AG09309 (cell line): Measurements from ENCODE around the gene NXN.

ENCODE experiments used
- DNase-seq: peaks from one replicate; pipeline ENCODE4 v3.0.0-alpha.2; 2010; ENCODE audit warnings: low read depth
- H3K4me3 ChIP-seq: 2 replicates; pipeline ENCODE4 v1.5.1; 2011; ENCODE audit warnings: mild to moderate bottlenecking, low read depth, low read length, moderate library complexity; ENCODE audit not compliant: control insufficient read depth
- TF ChIP-seq, protein P1 (sequence below): IDR thresholded peaks from 2 replicates; pipeline ENCODE4 v1.5.1; 2011; ENCODE audit warnings: mild to moderate bottlenecking, low read depth, low read length, inconsistent platforms; ENCODE audit not compliant: insufficient read depth, control insufficient read depth; ENCODE audit errors: missing control alignments

NXN gene

DNA sequence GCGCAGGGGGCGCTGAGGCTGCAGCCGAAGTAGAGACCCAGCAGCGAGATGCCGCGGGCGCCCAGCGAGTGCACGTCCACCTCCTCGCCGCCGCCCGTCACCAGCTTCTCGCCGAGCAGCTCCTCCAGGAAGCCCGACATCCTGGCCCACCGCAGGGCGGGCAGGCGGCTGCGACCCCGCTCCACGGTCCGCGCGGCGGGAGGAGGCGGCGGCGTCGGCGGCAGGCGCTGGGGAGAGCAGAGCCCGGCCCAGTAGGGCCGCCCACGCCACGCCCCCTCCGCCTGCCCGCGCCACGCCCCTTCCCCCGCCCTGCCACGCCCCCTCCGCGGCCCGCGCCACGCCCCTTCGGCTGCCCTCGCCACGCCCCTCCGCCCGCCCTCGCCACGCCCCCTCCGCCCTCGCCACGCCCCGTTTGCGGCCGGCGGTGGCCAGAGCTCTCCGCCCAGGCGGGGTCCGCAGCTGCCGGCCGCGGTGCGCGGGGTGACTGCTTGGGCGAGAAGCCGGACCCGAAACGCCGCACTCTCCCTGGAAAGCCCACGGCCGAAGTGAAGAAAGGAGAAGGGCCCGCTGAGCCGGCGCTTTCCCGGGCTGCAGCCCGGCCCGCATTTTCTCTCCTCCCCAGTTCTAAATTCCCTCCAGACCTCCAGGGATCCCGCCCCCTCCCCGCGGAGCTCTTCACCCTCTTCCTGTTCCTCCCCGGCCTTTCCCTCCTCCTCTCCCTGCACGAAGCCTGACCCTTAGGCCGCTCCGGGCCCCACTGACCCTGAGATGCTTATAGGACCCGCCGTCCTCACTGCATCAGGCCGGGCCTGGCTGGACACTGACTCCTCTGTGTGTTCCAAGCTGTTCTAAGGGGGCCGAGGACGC lies at the start of gene NXN:
Gene NXN (minus strand): TSS at position 238 of the 867 bp plus-strand sequence.
- TF ChIP-seq, protein P1, sequence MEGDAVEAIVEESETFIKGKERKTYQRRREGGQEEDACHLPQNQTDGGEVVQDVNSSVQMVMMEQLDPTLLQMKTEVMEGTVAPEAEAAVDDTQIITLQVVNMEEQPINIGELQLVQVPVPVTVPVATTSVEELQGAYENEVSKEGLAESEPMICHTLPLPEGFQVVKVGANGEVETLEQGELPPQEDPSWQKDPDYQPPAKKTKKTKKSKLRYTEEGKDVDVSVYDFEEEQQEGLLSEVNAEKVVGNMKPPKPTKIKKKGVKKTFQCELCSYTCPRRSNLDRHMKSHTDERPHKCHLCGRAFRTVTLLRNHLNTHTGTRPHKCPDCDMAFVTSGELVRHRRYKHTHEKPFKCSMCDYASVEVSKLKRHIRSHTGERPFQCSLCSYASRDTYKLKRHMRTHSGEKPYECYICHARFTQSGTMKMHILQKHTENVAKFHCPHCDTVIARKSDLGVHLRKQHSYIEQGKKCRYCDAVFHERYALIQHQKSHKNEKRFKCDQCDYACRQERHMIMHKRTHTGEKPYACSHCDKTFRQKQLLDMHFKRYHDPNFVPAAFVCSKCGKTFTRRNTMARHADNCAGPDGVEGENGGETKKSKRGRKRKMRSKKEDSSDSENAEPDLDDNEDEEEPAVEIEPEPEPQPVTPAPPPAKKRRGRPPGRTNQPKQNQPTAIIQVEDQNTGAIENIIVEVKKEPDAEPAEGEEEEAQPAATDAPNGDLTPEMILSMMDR, result peak; percentile 24
- DNase-seq, result no peak
- H3K4me3 ChIP-seq, result peak within 1 kb of the TSS; percentile 91

DNA sequence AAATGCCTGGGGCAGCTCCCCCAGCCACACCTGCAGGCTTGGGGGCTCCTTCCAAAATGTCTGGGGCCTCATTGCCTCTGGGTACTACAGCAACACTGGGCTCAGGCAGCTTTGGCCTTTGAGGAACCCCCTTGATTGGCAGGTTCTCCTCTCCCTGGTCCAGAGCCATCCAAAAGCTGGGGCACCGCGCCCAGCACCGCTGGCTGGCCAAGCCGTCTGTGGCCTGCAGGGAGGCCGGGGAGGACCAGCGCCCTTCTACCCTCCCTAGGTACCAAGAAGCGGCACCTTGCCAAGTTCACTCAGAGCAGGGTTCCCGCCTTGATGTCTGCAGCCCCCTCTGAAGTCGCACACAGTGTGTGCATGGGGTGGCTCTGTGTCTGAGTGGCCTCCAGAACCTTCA lies 47.5 kb upstream of the NXN start:
- no peak overlapping the region for H3K4me3 ChIP-seq
- TF ChIP-seq, protein P1, result no peak
- DNase-seq, result no peak

DNA sequence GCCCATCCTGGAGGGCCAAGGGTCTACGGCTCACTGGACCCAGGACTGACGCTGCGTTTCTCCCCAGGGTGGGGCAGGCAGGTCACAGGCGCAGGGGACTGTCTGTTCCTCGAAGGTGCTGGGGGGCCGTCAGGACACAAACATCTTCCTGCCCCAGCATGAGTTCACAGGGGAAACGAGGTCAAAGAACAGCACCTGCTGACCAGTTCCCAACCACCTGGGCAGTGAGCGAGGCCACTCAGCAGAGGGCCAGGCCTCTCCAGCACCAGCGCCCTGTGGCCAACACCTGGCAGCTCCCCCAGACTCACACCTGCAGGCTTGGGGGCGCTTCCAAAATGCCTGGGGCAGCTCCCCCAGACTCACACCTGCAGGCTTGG lies 47.0 kb upstream of the NXN start:
- TF ChIP-seq, protein P1, result no peak
- no peak for DNase-seq
- H3K4me3 ChIP-seq, result no peak overlapping the region

GRCh38 chr17:1025733-1026598 lies 46.4 kb upstream of the NXN start:
- TF ChIP-seq, protein P1, result no peak

DNA sequence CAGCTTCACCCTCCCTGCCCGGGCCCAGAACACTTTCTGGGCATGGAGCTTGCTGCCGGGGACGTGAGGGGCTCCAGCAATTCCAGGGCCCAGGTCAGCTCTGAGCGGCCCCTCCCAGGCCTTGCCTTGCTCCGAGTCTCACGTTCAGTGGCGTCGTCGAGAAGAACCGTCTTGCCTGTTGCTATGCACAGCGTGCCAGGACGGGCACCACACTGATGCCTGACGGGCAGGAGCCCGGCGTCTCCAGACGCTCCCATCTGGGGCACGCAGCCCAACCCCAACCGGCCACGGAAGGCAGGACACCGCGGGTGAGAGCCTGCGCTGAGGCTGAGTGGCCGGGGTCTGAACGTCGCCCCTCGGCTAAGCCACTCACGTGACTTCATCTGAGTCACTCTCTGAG lies 44.5 kb upstream of the NXN start:
- DNase-seq, result no peak
- TF ChIP-seq, protein P1, result no peak
- H3K4me3 ChIP-seq, result no peak overlapping the region

More at GRCh38 chr17:1025733-1026598, 46.4 kb upstream of the NXN start:
- no peak overlapping the region for H3K4me3 ChIP-seq
- no peak for DNase-seq

DNA sequence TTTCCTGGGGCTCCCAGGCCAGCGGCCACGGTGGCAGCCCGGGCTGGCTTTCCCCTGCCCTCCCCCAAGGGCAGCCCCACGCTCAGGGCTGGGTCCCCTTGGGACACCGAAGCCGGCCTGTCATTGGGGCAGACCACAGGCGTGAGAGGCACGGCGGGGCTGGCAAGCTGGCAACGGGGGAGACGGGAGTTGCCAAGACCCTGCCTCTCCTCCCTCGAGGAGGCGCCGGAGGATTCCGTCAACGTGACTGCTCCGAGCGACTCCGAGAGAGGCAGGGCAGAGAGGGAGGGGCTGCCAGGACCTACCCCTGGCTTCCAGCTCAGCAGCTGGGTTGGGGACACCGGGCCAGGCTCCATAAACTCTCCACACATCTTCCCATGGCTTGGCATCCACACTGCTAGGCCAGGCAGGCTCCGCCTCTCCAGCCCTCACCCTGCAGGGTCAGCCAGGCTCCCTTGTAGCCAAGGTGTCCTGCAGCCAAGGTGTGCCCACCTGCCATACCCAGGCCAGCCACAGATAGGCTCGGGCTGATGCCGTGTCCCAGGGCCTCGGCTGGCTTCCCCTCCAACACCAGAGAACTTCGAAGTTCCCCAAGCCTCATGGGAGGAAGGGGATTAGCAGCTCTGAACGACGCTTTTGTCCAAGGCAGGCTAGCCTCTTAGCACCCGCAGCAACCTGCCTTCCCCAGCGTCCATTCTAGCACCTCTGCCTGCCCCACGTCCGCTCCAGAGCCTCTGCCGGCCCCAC lies 42.9 kb upstream of the NXN start:
- DNase-seq, result no peak
- TF ChIP-seq, protein P1, result no peak
- H3K4me3 ChIP-seq, result no peak overlapping the region
